Right ventricle myocardium inferior (tissue), 1 donor: ENCODE data around the gene USP27X. TPM values are rescaled to one million over a fixed set of nuclear protein-coding genes. Genes with fewer than 3 reads are reported as not detected.

ENCODE experiments used
- ATAC-seq: fragments of 200-7000 bp; cut with Tn5 transposase; one replicate; pipeline ENCODE4 v1.9.1; 2020; ENCODE audit warnings: mild to moderate bottlenecking, moderate library complexity
- DNase-seq: peaks from one replicate; pipeline ENCODE4 v3.0.0; 2021; ENCODE audit errors: missing footprints
- intact Hi-C: fragments of 100-400 bp; cut with DNase I; formaldehyde crosslinking; loops from one replicate; pipeline ENCODE4 v1.11.0; 2022
- long read RNA-seq: library from polyadenylated mRNA; unstranded; transcript quantifications from one replicate; pipeline ENCODE4 v2.0.0, GENCODE V29; 2021
- total RNA-seq: library from RNA; stranded (reverse); fragmentation: NEBNext Ultra II Directional; extraction: Animal tissue kit (Norgen Biotek cat#: 25700); gene quantifications from one replicate; pipeline ENCODE4 v1.2.1, GENCODE V29; 2021
- donor health status: DM: no; HTN: yes; CAD: no; lungs with severe emphysema.

USP27X gene
- total RNA-seq = 1.8 TPM
- long read RNA-seq = 0 reads

GRCh38 chrX:49878834-49879655 is at the start of gene USP27X:
TSS of gene USP27X (plus strand) at chrX:49879484. CDS start at chrX:49880308, 824 bp downstream.
- ATAC-seq (peak; percentile 95), DNase-seq (peak; percentile 87)
- intact Hi-C loops = loop anchor here (5.0 kb wide), 2 partner anchors 37 to 43 kb away; partner anchors contain the start of gene CLCN5

GRCh38 chrX:49838374-49838773 is 40.9 kb upstream of the USP27X start:
- DNase-seq (no peak), ATAC-seq (no peak)
- intact Hi-C loops = no loop called here

DNA sequence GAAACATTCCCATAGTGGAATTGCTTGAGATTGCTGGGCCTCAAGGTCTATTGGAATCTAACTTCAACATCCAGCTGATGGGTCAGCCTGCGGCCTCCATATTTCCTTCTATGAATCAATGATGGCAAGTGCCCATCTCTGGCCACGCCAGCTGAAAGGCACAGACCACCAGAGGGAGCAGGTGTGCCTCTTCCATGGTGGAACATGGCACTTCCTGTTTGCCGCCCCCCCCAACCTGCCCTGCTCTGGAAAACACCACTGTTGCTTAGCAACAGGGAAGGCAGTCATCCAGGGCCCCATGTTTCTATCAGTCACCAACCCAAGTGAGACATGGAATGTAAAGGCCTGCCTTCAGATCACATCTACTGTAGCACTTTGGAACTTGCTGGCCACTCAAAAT is 38.6 kb upstream of the USP27X start:
- peak; percentile 34 for ATAC-seq
- intact Hi-C loops = loop anchor here (5.0 kb wide), 1 partner anchor 37 kb away; the partner anchor contains the start of gene USP27X
- DNase-seq = peak; percentile 60

DNA sequence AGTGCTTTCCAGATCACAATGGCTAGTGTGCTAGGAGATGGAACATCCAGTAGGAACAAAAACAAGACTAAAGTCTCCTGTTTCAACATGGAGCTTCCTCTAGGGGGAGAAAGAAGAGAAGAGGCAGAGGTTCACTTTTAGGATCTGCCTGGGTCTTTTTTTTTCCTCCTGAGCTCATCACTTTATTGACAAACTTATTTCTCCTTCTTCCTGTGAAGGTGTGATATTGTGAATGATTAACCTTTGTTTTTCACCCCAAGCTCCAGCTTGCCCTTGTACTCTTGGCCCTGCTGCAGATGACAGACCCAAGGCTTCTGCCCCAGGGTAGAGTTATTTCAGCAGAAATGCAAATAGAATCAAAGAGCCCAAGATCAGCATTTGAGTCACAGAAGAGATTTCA is 36.7 kb upstream of the USP27X start:
- DNase-seq = no peak
- intact Hi-C loops = loop anchor here (5.0 kb wide), 1 partner anchor 35 kb away; the partner anchor contains the start of gene USP27X
- ATAC-seq = no peak

GRCh38 chrX:49844611-49845010 is 34.7 kb upstream of the USP27X start:
- no peak for ATAC-seq
- intact Hi-C loops = loop anchor here (5.0 kb wide), 1 partner anchor 33 kb away; the partner anchor contains the start of gene USP27X
- no peak for DNase-seq

DNA sequence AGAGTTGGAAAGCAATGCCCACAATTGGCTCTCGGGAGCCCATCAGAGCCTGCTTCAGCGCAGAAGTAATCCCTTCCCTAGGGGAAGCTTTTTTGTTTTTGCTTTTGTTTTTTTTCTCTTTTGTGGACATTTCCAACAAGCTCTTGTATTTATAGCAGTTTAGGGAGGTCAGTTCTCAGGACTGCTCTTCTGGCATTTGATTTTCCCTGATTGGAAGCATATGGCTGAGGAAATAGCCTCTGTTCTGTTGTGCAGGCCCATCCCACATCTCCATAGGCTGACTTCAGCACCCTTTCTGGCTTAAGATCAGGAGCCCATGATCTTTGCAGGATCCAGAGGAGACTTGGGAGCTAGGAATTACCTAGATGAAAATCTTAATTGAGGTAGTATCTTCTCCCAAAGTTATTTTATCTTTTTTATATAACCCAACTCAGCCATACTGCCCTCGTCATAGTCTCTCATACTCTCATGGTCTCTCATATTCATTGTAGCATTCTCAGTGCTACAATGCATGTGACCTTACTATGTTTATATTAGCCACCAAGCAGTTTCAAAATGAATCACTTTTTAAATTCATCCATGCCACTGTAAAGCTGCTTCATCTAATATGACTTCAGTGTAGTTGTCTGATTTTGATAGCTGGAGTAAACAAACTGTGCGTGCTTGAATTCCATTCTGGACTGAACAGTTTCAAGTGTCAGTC is 33.4 kb upstream of the USP27X start:
- DNase-seq (no peak), ATAC-seq (no peak)
- intact Hi-C loops = no loop called here

DNA sequence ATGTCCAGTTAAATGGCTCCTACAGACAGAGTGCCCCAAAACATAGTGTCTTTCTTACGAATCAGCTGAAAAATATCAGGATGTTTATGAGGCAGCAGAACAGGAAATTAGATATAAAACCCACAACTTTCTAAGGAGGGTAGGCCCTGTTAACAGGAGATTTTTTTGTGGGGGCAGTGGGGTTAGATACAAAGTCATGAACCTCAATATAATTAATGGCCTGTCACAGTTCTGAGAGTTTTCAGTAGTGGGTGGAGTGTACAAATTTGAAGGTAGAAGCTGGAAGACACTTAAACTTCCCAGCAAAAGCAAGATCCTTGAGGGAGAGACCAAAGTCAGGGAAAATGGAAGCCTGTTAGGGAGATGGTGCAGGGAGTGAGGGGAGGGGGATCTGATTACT is 32.8 kb upstream of the USP27X start:
- no peak for ATAC-seq
- intact Hi-C loops = no loop called here
- DNase-seq = no peak

DNA sequence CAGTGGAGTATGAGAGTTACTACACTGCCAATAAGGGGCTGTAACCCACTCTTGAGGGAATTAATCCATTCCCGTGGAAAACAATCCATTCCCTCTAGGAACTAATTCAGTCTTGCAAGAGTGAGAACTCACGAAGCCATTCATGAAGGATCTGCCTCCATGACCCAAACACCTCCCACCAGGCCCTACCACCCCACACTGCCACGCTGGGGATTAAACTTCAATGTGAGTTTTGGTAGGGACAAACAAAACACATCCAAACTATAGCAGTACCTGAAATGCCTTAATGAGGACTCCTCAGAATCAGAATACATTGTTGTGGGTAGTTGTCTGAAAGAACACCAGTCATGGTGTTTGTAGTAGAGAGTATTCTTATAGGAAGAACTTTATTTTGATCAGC is 31.0 kb upstream of the USP27X start:
- DNase-seq (no peak), ATAC-seq (no peak)
- intact Hi-C loops = no loop called here

- intact Hi-C loops = no loop called here
- ATAC-seq (no peak), DNase-seq (no peak)
Measured at GRCh38 chrX:49850028-49850427, 29.3 kb upstream of the USP27X start.

- intact Hi-C loops = no loop called here
- DNase-seq = no peak
- ATAC-seq = no peak
Measured at GRCh38 chrX:49853661-49854060, 25.6 kb upstream of the USP27X start.

- intact Hi-C loops = no loop called here
- DNase-seq = no peak
- ATAC-seq = no peak
Measured at GRCh38 chrX:49856819-49857218, 22.5 kb upstream of the USP27X start.

DNA sequence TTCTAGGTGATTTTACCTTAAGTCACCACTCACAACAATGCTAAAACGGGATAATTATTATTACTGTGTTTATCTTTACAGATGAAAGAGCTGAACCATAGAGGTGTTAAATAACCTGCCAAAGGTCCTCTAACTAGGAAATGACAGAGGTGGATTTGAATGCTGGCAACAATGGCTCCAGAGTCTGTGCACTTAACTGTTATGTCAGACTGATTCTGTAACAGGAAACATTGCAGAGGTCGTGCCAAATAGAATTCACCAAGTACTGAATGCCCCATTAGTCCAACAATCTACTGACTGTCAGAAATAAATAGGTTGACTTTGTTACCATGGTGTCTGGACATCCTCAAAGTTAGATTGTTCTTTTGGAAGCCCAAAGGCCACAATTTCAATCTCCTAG is 20.9 kb upstream of the USP27X start:
- no peak for DNase-seq
- ATAC-seq = no peak
- intact Hi-C loops = no loop called here

DNA sequence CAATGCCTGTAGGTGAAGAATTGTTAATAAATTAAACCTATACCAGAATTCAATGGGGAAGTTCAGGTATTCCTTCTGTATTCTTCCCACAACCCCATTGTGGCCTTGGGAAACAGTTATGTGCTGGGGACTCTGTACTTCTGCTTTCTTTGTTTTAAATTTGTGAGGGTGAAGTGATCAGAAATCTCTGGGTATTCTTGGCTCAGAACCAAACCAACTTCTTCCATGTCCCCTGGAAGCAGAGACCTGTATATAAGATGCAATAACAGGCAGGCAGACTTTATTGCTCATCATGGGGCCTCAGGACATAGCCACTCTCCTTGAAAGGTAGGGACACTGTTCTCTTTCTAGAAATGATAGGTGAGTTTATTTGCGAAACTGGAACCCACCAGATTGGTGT is 19.8 kb upstream of the USP27X start:
- intact Hi-C loops = no loop called here
- DNase-seq (no peak), ATAC-seq (no peak)

- intact Hi-C loops = no loop called here
- no peak for DNase-seq
- no peak for ATAC-seq
Measured at GRCh38 chrX:49860867-49861535, 18.3 kb upstream of the USP27X start.

DNA sequence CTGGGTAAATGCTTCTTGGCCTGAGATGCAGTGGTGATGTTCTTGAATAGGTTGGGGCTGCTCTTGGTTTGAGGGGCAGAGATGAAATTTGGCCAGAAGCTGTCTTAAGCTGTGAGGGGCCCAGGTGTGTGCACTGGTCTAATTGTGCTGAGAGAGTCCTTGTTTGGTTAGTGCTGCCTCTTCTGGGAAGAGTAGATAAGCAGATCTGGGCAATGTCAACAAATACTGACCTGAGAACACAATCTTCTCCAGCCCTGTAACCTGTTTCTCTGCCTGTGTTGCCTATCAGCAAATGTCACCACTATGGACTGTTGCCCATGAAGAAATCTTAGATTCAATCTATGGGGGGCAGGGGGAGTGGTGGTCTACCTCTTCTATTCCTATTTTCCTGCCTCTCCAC is 17.2 kb upstream of the USP27X start:
- ATAC-seq (no peak), DNase-seq (no peak)
- intact Hi-C loops = no loop called here

DNA sequence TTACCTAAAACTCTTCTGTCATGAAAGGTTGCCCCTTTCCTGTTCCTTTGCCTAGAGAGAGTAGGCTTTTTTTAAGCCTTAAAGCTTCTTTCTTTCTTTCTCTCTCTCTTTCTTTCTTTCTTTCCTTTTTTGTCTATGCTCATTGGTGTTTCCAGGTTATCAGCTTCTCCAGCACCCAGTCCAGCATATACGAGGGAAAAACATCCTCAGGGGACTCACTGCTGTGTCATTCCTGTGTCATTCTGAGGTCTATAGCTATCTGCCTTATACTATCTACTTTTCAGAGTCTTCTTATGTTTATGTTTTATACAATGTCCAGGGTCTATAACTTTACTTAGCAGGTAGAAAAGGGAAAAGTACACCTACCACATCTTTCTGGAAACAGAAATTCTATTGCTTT is 10.5 kb upstream of the USP27X start:
- intact Hi-C loops = no loop called here
- ATAC-seq (no peak), DNase-seq (no peak)

DNA sequence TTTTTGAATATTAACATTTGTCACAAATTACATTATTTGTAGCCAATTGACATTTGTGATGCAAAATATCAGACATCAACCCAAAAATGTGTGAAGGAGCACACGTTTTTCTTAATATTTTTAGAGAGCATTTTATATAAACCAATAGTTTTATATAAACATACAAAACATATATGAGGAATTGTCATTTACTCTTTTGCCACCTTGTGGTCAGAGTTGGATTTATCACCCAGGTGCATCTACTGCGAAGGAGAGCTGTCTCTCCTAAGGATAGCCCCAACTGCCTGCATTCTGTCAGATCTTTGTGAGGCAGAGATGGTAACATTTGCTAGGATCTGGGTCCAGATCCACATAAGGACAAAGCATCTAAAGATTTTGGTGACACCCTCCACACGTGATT is 2.5 kb upstream of the USP27X start:
- ATAC-seq (no peak), DNase-seq (no peak)
- intact Hi-C loops = loop anchor here (5.0 kb wide), 2 partner anchors 34 to 46 kb away; partner anchors contain the start of gene CLCN5

DNA sequence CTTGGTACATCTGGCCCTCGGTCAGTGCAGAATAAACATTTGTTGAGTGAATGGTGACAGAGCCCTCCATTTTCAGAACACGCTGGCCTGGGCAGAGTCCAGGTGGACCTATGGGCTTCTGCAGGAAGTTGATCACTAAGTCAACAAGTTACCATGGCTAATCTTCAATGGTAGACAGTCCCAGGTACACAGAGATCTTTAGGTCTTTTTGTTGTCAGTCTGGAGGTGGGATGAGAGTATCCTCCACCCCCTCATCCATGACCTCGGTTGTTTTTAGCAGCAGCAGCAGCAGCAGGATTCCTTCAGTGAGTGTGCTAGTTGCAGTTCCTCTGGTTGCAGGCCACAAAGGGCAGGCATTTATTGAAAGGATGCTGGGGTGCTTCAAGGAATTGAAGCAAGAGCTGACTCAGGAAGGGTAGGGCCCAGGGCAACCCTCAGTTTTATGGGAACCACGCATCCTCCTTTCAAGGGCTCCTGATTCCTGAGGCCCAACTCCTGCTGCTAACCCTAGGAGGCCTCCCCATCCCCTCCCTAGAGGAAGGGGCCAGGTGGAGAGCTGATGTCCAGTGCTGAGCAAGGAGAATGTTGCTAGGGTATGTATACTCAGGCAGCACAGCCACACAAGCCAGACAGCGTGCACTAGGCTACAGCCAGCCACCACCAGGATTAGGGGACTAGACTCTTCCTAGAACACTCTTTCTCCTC is 1.7 kb upstream of the USP27X start:
- ATAC-seq = no peak
- intact Hi-C loops = loop anchor here (5.0 kb wide), 2 partner anchors 35 to 45 kb away; partner anchors contain the start of gene CLCN5
- DNase-seq = no peak
